Neural cell (in vitro differentiated cells): ENCODE data around the gene QDPR.

Experiments
- CTCF ChIP-seq: fragments of 450-650 bp; IDR thresholded peaks from 2 replicates; pipeline ENCODE4 v1.5.1; 2014; ENCODE audit warnings: antibody characterized with exemption, mild to moderate bottlenecking, moderate library complexity; ENCODE audit not compliant: poor library complexity, severe bottlenecking
- EZH2 ChIP-seq: fragments of 200-600, 300-800 bp; shearing (Covaris generic), sonication (generic); IDR thresholded peaks from 2 replicates; pipeline ENCODE4 v1.6.1; 2014; ENCODE audit warnings: antibody characterized with exemption, low read length, borderline replicate concordance, mild to moderate bottlenecking; ENCODE audit not compliant: insufficient read depth, poor library complexity, severe bottlenecking

GRCh38 chr4:17546222-17546621, 34.3 kb upstream of the QDPR start:
- no peak for TF ChIP-seq EZH2
- TF ChIP-seq CTCF: no peak
